ENCODE measurements around the gene UBE2E2.

UBE2E2 gene

DNA sequence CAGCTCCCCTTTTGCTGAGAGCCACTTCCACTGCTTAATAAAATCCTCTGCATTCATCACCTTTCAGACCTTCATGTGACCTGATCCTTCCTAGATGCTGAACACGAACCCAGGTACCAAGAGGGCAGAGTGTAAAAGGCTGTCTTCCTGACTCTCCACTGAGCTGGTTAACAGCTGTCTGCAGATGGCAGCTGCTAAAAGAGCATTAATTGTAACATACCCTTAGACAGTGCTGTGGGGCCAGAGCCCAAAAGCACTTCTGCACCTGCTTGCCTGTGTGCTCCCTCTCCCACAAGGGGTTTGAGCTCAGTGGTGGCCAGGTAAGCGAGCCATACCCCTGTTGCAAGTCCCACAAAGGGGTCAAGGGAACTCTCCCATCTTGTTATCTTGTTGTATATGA lies 187.3 kb downstream of the UBE2E2 start:
- Histone ChIP-seq H2BK5ac (ENCODE audit: low read length) (no peak overlapping the region), H3K9ac (ENCODE audit: low read depth, low read length, poor library complexity) (no peak overlapping the region), H3K9me3 (replicated peaks in 1 of 2; ENCODE audit: control insufficient read depth in 2 of 2, insufficient read depth in 1 of 2, low read depth in 1 of 2, low read length in 2 of 2) (peaks cover 5 to 8% of the 10 kb centered on the region in 2 donors), H3K36me3 (replicated peaks in 1 of 2; ENCODE audit: control insufficient read depth in 2 of 2, insufficient read depth in 2 of 2, low read length in 2 of 2) (peaks cover 0 to 4% of the 10 kb centered on the region in 2 donors), H3K27ac (replicated peaks; ENCODE audit: low read length) (no peak overlapping the region), H3K79me1 (ENCODE audit: low read depth, low read length) (peaks cover 2% of the 10 kb centered on the region), H2AFZ (ENCODE audit: low read length) (no peak overlapping the region), H3K4ac (ENCODE audit: low read length) (no peak overlapping the region), H2BK15ac (ENCODE audit: low read length) (no peak overlapping the region), H2BK120ac (ENCODE audit: low read depth, low read length) (no peak overlapping the region), H3K14ac (ENCODE audit: low read length) (no peak overlapping the region), H3K18ac (ENCODE audit: low read length) (no peak overlapping the region), H3K27me3 (ENCODE audit: control insufficient read depth in 3 of 3, insufficient read depth in 3 of 3, low read depth in 1 of 3, low read length in 3 of 3) (no peaks in the 10 kb centered on the region), H3K4me1 (ENCODE audit: control insufficient read depth in 2 of 2, insufficient read depth in 1 of 2, low read depth in 1 of 2, low read length in 2 of 2) (no peaks in the 10 kb centered on the region), H3K4me2 (ENCODE audit: insufficient read depth, low read length, poor library complexity, severe bottlenecking) (no peak overlapping the region), H4K8ac (ENCODE audit: low read depth, low read length) (no peak overlapping the region), H2BK12ac (ENCODE audit: low read length) (no peak overlapping the region), H4K91ac (ENCODE audit: low read depth, low read length, poor library complexity) (no peak overlapping the region), H3K4me3 (ENCODE audit: low read length in 2 of 2) (no peak overlapping the region), H2AK5ac (ENCODE audit: low read depth, low read length) (no peak overlapping the region), H3K23ac (ENCODE audit: low read depth, low read length, poor library complexity) (no peak overlapping the region)
- DNase-seq (ENCODE audit: low spot score), result no peak
- no CpG with 5 or more reads among the region's 2 CpGs for WGBS, 2 donors (ENCODE audit: extremely low coverage in 2 of 2, insufficient read length in 2 of 2, insufficient replicate concordance in 1 of 2)

DNA sequence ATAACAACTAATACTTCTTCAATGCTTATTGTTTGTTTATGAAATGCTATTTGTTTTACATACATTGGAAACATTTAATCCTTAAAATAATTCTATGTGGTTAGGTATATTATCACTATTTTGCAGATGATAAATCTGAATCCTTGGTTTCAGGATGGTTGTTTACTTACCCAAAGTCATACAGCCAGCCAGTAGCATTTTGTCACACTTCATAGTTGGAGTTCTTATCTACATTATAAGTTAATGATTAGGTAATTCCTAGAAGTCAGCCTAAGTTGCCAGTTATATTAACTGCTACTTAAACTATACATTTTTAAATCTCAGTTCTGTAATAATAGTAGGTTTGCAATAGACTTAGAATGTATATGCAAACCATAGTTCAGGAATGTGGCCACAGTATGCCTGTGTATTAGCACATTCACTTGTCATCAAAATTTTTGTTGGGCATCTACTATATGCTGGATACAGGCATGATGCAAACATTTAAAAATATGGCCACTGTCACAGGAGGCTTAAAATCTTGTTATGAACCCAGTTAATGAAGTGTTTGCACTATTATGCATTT lies 187.9 kb downstream of the UBE2E2 start:
- Histone ChIP-seq H3K23ac (ENCODE audit: low read depth, low read length, poor library complexity) (no peak overlapping the region), H3K4me2 (ENCODE audit: insufficient read depth, low read length, poor library complexity, severe bottlenecking) (no peak overlapping the region), H2AK5ac (ENCODE audit: low read depth, low read length) (no peak overlapping the region), H3K4me3 (ENCODE audit: low read length in 2 of 2) (no peak overlapping the region), H3K9me3 (replicated peaks in 1 of 2; ENCODE audit: control insufficient read depth in 2 of 2, insufficient read depth in 1 of 2, low read depth in 1 of 2, low read length in 2 of 2) (peaks cover 5 to 8% of the 10 kb centered on the region in 2 donors), H3K27ac (replicated peaks; ENCODE audit: low read length) (no peak overlapping the region), H4K8ac (ENCODE audit: low read depth, low read length) (no peak overlapping the region), H2BK15ac (ENCODE audit: low read length) (no peak overlapping the region), H2BK120ac (ENCODE audit: low read depth, low read length) (no peak overlapping the region), H3K14ac (ENCODE audit: low read length) (no peak overlapping the region), H3K9ac (ENCODE audit: low read depth, low read length, poor library complexity) (no peak overlapping the region), H4K91ac (ENCODE audit: low read depth, low read length, poor library complexity) (no peak overlapping the region), H3K36me3 (replicated peaks in 1 of 2; ENCODE audit: control insufficient read depth in 2 of 2, insufficient read depth in 2 of 2, low read length in 2 of 2) (peaks cover 0 to 4% of the 10 kb centered on the region in 2 donors), H2BK5ac (ENCODE audit: low read length) (no peak overlapping the region), H2AFZ (ENCODE audit: low read length) (no peak overlapping the region), H3K4ac (ENCODE audit: low read length) (no peak overlapping the region), H3K27me3 (ENCODE audit: control insufficient read depth in 3 of 3, insufficient read depth in 3 of 3, low read depth in 1 of 3, low read length in 3 of 3) (no peaks in the 10 kb centered on the region), H3K4me1 (ENCODE audit: control insufficient read depth in 2 of 2, insufficient read depth in 1 of 2, low read depth in 1 of 2, low read length in 2 of 2) (no peaks in the 10 kb centered on the region), H3K79me1 (ENCODE audit: low read depth, low read length) (peaks cover 2% of the 10 kb centered on the region), H2BK12ac (ENCODE audit: low read length) (no peak overlapping the region), H3K18ac (ENCODE audit: low read length) (no peak overlapping the region)
- no peak for DNase-seq (ENCODE audit: low spot score)

DNA sequence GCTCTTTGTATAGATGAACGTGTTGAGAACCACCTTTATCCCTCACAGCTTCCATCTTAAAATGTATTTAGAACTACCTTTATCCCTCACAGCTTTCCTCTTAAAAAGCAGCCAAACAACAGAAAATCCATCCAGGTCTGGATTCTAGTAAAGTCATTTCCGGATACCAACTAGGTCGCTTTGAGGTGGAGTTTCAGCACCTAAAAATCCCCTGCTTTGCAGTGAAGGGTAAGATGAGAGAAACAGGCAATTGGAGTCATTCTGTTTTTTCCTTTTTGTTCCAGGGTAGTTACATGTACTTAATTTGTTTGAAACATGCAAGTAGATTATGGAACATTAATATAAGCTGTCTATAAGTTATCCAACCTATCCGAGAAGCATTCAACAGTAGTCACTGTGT lies 192.0 kb downstream of the UBE2E2 start:
- no peak overlapping the region for H3K18ac ChIP-seq (ENCODE audit: low read length)
- H2BK120ac ChIP-seq (ENCODE audit: low read depth, low read length), result no peak overlapping the region
- no peaks in the 10 kb centered on the region for H3K79me1 ChIP-seq (ENCODE audit: low read depth, low read length)
- H2BK12ac ChIP-seq (ENCODE audit: low read length), result no peak overlapping the region
- no peak overlapping the region for H3K23ac ChIP-seq (ENCODE audit: low read depth, low read length, poor library complexity)
- no peak overlapping the region for H2BK15ac ChIP-seq (ENCODE audit: low read length)
- no peak overlapping the region for H3K9ac ChIP-seq (ENCODE audit: low read depth, low read length, poor library complexity)
- H2AFZ ChIP-seq (ENCODE audit: low read length), result no peak overlapping the region
- no peak overlapping the region for H3K27ac ChIP-seq (replicated peaks; ENCODE audit: low read length)
- H3K14ac ChIP-seq (ENCODE audit: low read length), result no peak overlapping the region
- H2BK5ac ChIP-seq (ENCODE audit: low read length), result no peak overlapping the region
- WGBS, 2 donors (ENCODE audit: extremely low coverage in 2 of 2, insufficient read length in 2 of 2, insufficient replicate concordance in 1 of 2), result no CpG with 5 or more reads among the region's 4 CpGs
- no peak overlapping the region for H3K4me3 ChIP-seq (ENCODE audit: low read length in 2 of 2)
- H3K4me1 ChIP-seq (ENCODE audit: control insufficient read depth in 2 of 2, insufficient read depth in 1 of 2, low read depth in 1 of 2, low read length in 2 of 2), result no peaks in the 10 kb centered on the region
- DNase-seq (ENCODE audit: low spot score), result no peak
- peaks cover 4% of the 10 kb centered on the region in 2 donors for H3K9me3 ChIP-seq (replicated peaks in 1 of 2; ENCODE audit: control insufficient read depth in 2 of 2, insufficient read depth in 1 of 2, low read depth in 1 of 2, low read length in 2 of 2)
- H3K4me2 ChIP-seq (ENCODE audit: insufficient read depth, low read length, poor library complexity, severe bottlenecking), result no peak overlapping the region
- H4K91ac ChIP-seq (ENCODE audit: low read depth, low read length, poor library complexity), result no peak overlapping the region
- no peaks in the 10 kb centered on the region for H3K27me3 ChIP-seq (ENCODE audit: control insufficient read depth in 3 of 3, insufficient read depth in 3 of 3, low read depth in 1 of 3, low read length in 3 of 3)
- peaks cover 0 to 4% of the 10 kb centered on the region in 2 donors for H3K36me3 ChIP-seq (replicated peaks in 1 of 2; ENCODE audit: control insufficient read depth in 2 of 2, insufficient read depth in 2 of 2, low read length in 2 of 2)
- no peak overlapping the region for H4K8ac ChIP-seq (ENCODE audit: low read depth, low read length)
- H2AK5ac ChIP-seq (ENCODE audit: low read depth, low read length), result no peak overlapping the region
- no peak overlapping the region for H3K4ac ChIP-seq (ENCODE audit: low read length)

DNA sequence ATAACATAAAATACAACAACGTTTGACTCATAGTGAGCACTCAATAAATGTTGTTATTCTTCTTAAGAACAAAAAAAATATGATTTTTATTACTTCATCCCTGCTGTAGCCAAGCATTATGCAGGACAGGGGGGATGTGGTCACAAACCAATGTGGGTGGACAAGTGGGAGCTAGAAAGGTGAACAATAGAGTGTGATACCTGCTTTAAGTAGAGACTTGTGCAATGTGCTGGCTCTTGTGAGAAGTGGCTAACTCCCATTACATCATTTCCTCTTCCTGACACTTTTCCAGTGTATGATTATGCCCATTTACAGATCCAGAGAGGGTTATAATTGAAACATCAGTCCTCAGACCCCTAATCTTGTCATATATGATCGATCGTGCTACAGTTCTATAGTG lies 193.6 kb downstream of the UBE2E2 start:
- no CpG with 5 or more reads among the region's 3 CpGs for WGBS, 2 donors (ENCODE audit: extremely low coverage in 2 of 2, insufficient read length in 2 of 2, insufficient replicate concordance in 1 of 2)
- no peak overlapping the region for H2BK5ac ChIP-seq (ENCODE audit: low read length)
- no peak overlapping the region for H2AK5ac ChIP-seq (ENCODE audit: low read depth, low read length)

More for the DNA sequence above, 193.6 kb downstream of the UBE2E2 start:
- Histone ChIP-seq H2BK12ac (ENCODE audit: low read length) (no peak overlapping the region), H3K79me1 (ENCODE audit: low read depth, low read length) (peaks cover 3% of the 10 kb centered on the region), H4K8ac (ENCODE audit: low read depth, low read length) (no peak overlapping the region), H2AFZ (ENCODE audit: low read length) (no peak overlapping the region), H2BK15ac (ENCODE audit: low read length) (no peak overlapping the region), H3K9me3 (replicated peaks in 1 of 2; ENCODE audit: control insufficient read depth in 2 of 2, insufficient read depth in 1 of 2, low read depth in 1 of 2, low read length in 2 of 2) (no peaks in the 10 kb centered on the region), H3K14ac (ENCODE audit: low read length) (no peak overlapping the region), H3K18ac (ENCODE audit: low read length) (no peak overlapping the region), H2BK120ac (ENCODE audit: low read depth, low read length) (no peak overlapping the region), H4K91ac (ENCODE audit: low read depth, low read length, poor library complexity) (no peak overlapping the region), H3K9ac (ENCODE audit: low read depth, low read length, poor library complexity) (no peak overlapping the region), H3K4me2 (ENCODE audit: insufficient read depth, low read length, poor library complexity, severe bottlenecking) (no peak overlapping the region), H3K23ac (ENCODE audit: low read depth, low read length, poor library complexity) (no peak overlapping the region), H3K4ac (ENCODE audit: low read length) (no peak overlapping the region), H3K36me3 (replicated peaks in 1 of 2; ENCODE audit: control insufficient read depth in 2 of 2, insufficient read depth in 2 of 2, low read length in 2 of 2) (no peaks in the 10 kb centered on the region), H3K27me3 (ENCODE audit: control insufficient read depth in 3 of 3, insufficient read depth in 3 of 3, low read depth in 1 of 3, low read length in 3 of 3) (no peaks in the 10 kb centered on the region), H3K4me1 (ENCODE audit: control insufficient read depth in 2 of 2, insufficient read depth in 1 of 2, low read depth in 1 of 2, low read length in 2 of 2) (no peaks in the 10 kb centered on the region), H3K27ac (replicated peaks; ENCODE audit: low read length) (no peak overlapping the region), H3K4me3 (ENCODE audit: low read length in 2 of 2) (no peak overlapping the region)
- DNase-seq (ENCODE audit: low spot score), result no peak
